ENCODE results near the gene HBS1L.

DNA sequence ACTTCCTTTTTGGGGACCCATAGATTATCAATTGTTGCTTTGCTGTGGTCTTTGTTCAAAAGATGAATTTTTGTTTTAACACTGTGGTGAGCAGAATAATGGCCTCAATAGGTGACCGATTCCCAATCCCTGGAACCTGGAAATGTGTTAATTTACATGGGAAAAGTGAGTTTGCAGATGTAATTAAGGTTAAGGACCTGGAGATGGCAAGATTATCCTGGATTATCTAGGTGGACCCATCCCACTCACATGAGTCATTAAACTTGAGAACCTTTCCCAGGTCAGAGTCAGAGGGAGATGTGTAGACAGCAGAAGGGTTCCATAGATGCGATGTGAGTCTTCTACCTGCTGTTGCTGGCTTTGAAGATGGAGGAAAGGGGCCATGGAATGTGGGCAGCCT, 36.2 kb upstream of the HBS1L start:
- no peak for TF ChIP-seq YY1 (tag by site-specific recombination; IDR thresholded peaks at IDR 0.05)
- TF ChIP-seq, protein P1, sequence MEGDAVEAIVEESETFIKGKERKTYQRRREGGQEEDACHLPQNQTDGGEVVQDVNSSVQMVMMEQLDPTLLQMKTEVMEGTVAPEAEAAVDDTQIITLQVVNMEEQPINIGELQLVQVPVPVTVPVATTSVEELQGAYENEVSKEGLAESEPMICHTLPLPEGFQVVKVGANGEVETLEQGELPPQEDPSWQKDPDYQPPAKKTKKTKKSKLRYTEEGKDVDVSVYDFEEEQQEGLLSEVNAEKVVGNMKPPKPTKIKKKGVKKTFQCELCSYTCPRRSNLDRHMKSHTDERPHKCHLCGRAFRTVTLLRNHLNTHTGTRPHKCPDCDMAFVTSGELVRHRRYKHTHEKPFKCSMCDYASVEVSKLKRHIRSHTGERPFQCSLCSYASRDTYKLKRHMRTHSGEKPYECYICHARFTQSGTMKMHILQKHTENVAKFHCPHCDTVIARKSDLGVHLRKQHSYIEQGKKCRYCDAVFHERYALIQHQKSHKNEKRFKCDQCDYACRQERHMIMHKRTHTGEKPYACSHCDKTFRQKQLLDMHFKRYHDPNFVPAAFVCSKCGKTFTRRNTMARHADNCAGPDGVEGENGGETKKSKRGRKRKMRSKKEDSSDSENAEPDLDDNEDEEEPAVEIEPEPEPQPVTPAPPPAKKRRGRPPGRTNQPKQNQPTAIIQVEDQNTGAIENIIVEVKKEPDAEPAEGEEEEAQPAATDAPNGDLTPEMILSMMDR (tag by site-specific recombination; IDR thresholded peaks at IDR 0.05) = no peak
- TF ChIP-seq, protein P2, sequence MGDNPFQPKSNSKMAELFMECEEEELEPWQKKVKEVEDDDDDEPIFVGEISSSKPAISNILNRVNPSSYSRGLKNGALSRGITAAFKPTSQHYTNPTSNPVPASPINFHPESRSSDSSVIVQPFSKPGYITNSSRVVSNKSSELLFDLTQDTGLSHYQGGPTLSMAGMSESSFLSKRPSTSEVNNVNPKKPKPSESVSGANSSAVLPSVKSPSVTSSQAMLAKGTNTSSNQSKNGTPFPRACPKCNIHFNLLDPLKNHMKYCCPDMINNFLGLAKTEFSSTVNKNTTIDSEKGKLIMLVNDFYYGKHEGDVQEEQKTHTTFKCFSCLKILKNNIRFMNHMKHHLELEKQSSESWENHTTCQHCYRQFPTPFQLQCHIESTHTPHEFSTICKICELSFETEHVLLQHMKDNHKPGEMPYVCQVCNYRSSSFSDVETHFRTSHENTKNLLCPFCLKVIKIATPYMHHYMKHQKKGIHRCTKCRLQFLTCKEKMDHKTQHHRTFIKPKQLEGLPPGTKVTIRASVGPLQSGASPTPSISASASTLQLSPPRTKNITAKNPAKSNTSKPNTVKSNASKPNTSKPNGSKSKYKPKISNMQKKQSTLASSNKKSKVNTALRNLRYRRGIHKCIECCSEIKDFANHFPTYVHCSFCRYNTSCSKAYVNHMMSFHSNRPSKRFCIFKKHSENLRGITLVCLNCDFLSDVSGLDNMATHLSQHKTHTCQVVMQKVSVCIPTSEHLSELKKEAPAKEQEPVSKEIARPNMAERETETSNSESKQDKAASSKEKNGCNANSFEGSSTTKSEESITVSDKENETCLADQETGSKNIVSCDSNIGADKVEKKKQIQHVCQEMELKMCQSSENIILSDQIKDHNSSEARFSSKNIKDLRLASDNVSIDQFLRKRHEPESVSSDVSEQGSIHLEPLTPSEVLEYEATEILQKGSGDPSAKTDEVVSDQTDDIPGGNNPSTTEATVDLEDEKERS (tag by site-specific recombination; IDR thresholded peaks at IDR 0.05) = no peak
- no peak for TF ChIP-seq ZNF514 (tag by site-specific recombination; IDR thresholded peaks at IDR 0.05)
- TF ChIP-seq, protein P3, sequence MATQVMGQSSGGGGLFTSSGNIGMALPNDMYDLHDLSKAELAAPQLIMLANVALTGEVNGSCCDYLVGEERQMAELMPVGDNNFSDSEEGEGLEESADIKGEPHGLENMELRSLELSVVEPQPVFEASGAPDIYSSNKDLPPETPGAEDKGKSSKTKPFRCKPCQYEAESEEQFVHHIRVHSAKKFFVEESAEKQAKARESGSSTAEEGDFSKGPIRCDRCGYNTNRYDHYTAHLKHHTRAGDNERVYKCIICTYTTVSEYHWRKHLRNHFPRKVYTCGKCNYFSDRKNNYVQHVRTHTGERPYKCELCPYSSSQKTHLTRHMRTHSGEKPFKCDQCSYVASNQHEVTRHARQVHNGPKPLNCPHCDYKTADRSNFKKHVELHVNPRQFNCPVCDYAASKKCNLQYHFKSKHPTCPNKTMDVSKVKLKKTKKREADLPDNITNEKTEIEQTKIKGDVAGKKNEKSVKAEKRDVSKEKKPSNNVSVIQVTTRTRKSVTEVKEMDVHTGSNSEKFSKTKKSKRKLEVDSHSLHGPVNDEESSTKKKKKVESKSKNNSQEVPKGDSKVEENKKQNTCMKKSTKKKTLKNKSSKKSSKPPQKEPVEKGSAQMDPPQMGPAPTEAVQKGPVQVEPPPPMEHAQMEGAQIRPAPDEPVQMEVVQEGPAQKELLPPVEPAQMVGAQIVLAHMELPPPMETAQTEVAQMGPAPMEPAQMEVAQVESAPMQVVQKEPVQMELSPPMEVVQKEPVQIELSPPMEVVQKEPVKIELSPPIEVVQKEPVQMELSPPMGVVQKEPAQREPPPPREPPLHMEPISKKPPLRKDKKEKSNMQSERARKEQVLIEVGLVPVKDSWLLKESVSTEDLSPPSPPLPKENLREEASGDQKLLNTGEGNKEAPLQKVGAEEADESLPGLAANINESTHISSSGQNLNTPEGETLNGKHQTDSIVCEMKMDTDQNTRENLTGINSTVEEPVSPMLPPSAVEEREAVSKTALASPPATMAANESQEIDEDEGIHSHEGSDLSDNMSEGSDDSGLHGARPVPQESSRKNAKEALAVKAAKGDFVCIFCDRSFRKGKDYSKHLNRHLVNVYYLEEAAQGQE (tag by site-specific recombination; IDR thresholded peaks at IDR 0.05) = no peak
- no peak for TF ChIP-seq ZBTB48 (tag by site-specific recombination; IDR thresholded peaks at IDR 0.05)
